Measurements from ENCODE around the gene PARD3. TPM values are rescaled to one million over a fixed set of nuclear protein-coding genes. Genes with fewer than 3 reads are reported as not detected.

Gene PARD3
- total and polyA plus RNA-seq, 3 donors from 2014 or later: 31.8 to 59.5 (median 49.5) TPM

GRCh38 chr10:34716234-34716633, 98.9 kb downstream of the PARD3 start:
- Histone ChIP-seq H3K4me1 (peaks cover 11% of the 10 kb centered on the region), H3K9me3 (no peaks in the 10 kb centered on the region), H3K27me3 (no peaks in the 10 kb centered on the region), H3K36me3 (ENCODE audit: low read depth, missing control alignments) (no peaks in the 10 kb centered on the region), H3K4me3 (no peak overlapping the region), H3K27ac (no peak overlapping the region)
- TF ChIP-seq POLR2A (IDR thresholded peaks at IDR 0.05) (no peak), CTCF (IDR thresholded peaks at IDR 0.05) (no peak)
- 67 to 97% methylated on average over 1 of the region's 1 CpG for WGBS, 2 donors
- intact Hi-C loops (cut with DNase I; ENCODE audit: low total_unique reads): no loop called here
- DNase-seq: no peak

GRCh38 chr10:34715511-34716187, 99.4 kb downstream of the PARD3 start:
- Histone ChIP-seq H3K9me3 (no peaks in the 10 kb centered on the region), H3K4me1 (peaks cover 6% of the 10 kb centered on the region), H3K27ac (no peak overlapping the region), H3K4me3 (no peak overlapping the region), H3K27me3 (no peaks in the 10 kb centered on the region), H3K36me3 (ENCODE audit: low read depth, missing control alignments) (no peaks in the 10 kb centered on the region)
- TF ChIP-seq CTCF (IDR thresholded peaks at IDR 0.05) (no peak), POLR2A (IDR thresholded peaks at IDR 0.05) (no peak)
- 95% methylated on average over 8 of the region's 8 CpGs for WGBS, 2 donors
- no peak for DNase-seq
- intact Hi-C loops (cut with DNase I; ENCODE audit: low total_unique reads): no loop called here

DNA sequence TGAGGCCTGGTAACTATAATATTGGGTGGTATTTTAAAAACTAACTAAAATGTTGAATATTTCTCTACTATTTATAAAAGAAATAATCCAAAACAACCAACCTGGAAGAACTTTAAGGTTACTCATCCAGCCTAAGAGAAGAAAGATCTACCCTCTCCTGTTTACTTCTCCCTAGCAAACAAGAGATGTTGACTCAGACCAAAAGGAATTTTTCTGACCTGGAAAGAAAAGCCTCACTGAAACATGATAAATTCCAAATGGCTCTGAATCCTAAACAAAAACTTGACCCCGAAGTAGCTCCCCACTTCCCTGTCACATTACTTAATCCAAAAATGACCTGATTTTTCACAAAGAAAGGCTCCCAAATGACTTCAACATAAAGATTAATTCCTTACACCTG, 101.2 kb downstream of the PARD3 start:
- H3K9me3 ChIP-seq: no peaks in the 10 kb centered on the region
- peaks cover 8% of the 10 kb centered on the region for H3K4me1 ChIP-seq
- no peaks in the 10 kb centered on the region for H3K36me3 ChIP-seq (ENCODE audit: low read depth, missing control alignments)
- H3K4me3 ChIP-seq: no peak overlapping the region
- H3K27me3 ChIP-seq: no peaks in the 10 kb centered on the region
- intact Hi-C loops (cut with DNase I; ENCODE audit: low total_unique reads): no loop called here
- 58 to 65% methylated on average over 1 of the region's 1 CpG for WGBS, 2 donors
- no peak for TF ChIP-seq POLR2A (IDR thresholded peaks at IDR 0.05)
- TF ChIP-seq CTCF (IDR thresholded peaks at IDR 0.05): no peak
- H3K27ac ChIP-seq: no peak overlapping the region
- no peak for DNase-seq

- no peak for DNase-seq
Observed at GRCh38 chr10:34711500-34711899, 103.6 kb downstream of the PARD3 start.

More at GRCh38 chr10:34711500-34711899, 103.6 kb downstream of the PARD3 start:
- Histone ChIP-seq H3K9me3 (no peaks in the 10 kb centered on the region), H3K4me1 (peaks cover 12% of the 10 kb centered on the region), H3K27me3 (no peaks in the 10 kb centered on the region), H3K27ac (no peak overlapping the region), H3K4me3 (no peak overlapping the region), H3K36me3 (ENCODE audit: low read depth, missing control alignments) (no peaks in the 10 kb centered on the region)
- TF ChIP-seq POLR2A (IDR thresholded peaks at IDR 0.05) (no peak), CTCF (IDR thresholded peaks at IDR 0.05) (no peak)
- intact Hi-C loops (cut with DNase I; ENCODE audit: low total_unique reads): no loop called here
- 66 to 70% methylated on average over 3 of the region's 3 CpGs for WGBS, 2 donors
